ENCODE measurements around the gene PCDHB6.
"Not testable (repeated sequence)": the region's sequence is repeated elsewhere in the genome, so short reads cannot be mapped to it uniquely, and the experiment has no call there.

The PCDHB6 gene

DNA sequence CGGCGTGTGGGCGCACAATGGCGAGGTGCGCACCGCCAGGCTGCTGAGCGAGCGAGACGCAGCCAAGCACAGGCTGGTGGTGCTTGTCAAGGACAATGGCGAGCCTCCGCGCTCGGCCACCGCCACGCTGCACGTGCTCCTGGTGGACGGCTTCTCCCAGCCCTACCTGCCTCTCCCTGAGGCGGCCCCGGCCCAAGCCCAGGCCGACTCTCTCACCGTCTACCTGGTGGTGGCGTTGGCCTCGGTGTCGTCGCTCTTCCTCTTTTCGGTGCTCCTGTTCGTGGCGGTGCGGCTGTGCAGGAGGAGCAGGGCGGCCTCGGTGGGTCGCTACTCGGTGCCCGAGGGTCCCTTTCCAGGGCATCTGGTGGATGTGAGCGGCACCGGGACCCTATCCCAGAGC, 2.2 kb downstream of the PCDHB6 start:
- not testable (repeated sequence) for H3K4me3 ChIP-seq (replicated peaks; ENCODE audit: insufficient read depth, low read length); H3K27ac ChIP-seq (replicated peaks); H3K27me3 ChIP-seq (ENCODE audit: insufficient read depth, poor library complexity, severe bottlenecking); DNase-seq (ENCODE audit: low read depth in 1 of 2, low spot score in 1 of 2)

DNA sequence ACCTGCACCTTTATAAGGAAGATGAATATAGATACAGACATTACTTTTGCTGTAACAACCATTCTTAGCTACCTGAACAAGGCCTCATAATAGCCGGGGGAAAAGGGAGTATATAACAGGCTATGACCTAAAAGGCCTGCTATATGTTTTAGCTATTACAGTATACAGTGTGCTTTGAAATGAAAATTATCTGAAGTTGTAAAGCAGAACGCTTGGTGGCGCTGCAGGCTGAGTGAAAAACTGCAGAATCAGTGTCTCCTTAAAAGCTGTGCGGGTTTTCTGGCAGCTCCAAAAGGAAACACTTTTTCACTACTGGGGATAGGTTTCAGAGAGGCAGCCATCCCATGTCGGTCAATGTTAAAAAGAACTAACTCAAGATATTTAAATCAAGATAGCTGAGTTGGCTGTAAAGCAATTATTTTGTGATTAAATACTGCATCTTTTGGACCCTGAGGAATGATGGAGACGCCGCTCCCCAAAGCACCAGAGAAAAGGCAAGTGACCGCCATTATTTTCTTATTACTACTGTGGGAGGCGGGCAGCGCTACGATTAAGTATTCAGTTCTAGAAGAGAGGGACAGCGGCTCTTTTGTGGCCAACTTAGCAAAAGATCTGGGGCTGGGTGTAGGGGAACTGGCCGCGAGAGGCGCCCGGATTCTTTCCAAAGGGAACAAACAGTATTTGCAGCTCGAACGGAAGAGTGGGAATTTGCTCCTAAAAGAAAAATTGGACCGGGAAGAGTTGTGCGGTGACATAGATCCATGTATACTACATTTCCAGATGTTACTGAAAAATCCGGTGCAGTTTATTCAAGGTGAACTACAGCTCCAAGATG, 5.9 kb downstream of the PCDHB6 start:
- TF ChIP-seq SPI1 (IDR thresholded peaks at IDR 0.05; ENCODE audit: borderline replicate concordance, low read depth) (no peak), POLR2AphosphoS5 (IDR thresholded peaks at IDR 0.05; ENCODE audit: low read depth) (no peak), GABPA (IDR thresholded peaks at IDR 0.05; ENCODE audit: low read depth) (no peak)
- TF ChIP-seq, protein P1, sequence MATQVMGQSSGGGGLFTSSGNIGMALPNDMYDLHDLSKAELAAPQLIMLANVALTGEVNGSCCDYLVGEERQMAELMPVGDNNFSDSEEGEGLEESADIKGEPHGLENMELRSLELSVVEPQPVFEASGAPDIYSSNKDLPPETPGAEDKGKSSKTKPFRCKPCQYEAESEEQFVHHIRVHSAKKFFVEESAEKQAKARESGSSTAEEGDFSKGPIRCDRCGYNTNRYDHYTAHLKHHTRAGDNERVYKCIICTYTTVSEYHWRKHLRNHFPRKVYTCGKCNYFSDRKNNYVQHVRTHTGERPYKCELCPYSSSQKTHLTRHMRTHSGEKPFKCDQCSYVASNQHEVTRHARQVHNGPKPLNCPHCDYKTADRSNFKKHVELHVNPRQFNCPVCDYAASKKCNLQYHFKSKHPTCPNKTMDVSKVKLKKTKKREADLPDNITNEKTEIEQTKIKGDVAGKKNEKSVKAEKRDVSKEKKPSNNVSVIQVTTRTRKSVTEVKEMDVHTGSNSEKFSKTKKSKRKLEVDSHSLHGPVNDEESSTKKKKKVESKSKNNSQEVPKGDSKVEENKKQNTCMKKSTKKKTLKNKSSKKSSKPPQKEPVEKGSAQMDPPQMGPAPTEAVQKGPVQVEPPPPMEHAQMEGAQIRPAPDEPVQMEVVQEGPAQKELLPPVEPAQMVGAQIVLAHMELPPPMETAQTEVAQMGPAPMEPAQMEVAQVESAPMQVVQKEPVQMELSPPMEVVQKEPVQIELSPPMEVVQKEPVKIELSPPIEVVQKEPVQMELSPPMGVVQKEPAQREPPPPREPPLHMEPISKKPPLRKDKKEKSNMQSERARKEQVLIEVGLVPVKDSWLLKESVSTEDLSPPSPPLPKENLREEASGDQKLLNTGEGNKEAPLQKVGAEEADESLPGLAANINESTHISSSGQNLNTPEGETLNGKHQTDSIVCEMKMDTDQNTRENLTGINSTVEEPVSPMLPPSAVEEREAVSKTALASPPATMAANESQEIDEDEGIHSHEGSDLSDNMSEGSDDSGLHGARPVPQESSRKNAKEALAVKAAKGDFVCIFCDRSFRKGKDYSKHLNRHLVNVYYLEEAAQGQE (IDR thresholded peaks at IDR 0.05; ENCODE audit: insufficient replicate concordance, low read depth): no peak
- TF ChIP-seq, protein P2, sequence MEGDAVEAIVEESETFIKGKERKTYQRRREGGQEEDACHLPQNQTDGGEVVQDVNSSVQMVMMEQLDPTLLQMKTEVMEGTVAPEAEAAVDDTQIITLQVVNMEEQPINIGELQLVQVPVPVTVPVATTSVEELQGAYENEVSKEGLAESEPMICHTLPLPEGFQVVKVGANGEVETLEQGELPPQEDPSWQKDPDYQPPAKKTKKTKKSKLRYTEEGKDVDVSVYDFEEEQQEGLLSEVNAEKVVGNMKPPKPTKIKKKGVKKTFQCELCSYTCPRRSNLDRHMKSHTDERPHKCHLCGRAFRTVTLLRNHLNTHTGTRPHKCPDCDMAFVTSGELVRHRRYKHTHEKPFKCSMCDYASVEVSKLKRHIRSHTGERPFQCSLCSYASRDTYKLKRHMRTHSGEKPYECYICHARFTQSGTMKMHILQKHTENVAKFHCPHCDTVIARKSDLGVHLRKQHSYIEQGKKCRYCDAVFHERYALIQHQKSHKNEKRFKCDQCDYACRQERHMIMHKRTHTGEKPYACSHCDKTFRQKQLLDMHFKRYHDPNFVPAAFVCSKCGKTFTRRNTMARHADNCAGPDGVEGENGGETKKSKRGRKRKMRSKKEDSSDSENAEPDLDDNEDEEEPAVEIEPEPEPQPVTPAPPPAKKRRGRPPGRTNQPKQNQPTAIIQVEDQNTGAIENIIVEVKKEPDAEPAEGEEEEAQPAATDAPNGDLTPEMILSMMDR (IDR thresholded peaks at IDR 0.05; ENCODE audit: insufficient read depth, low read length): no peak
- no peak for DNase-seq (ENCODE audit: low read depth in 1 of 2, low spot score in 1 of 2)
- Histone ChIP-seq H3K27ac (replicated peaks) (no peak overlapping the region), H3K4me3 (replicated peaks; ENCODE audit: insufficient read depth, low read length) (no peak overlapping the region), H3K27me3 (ENCODE audit: insufficient read depth, poor library complexity, severe bottlenecking) (no peaks in the 10 kb centered on the region)

DNA sequence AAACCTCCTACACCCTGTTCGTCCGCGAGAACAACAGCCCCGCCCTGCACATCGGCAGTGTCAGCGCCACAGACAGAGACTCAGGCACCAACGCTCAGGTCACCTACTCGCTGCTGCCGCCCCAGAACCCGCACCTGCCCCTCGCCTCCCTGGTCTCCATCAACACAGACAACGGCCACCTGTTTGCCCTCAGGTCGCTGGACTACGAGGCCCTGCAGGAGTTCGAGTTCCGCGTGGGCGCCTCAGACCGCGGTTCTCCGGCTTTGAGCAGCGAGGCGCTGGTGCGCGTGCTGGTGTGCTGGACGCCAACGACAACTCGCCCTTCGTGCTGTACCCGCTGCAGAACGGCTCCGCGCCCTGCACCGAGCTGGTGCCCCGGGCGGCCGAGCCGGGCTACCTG, 7.5 kb downstream of the PCDHB6 start:
- not testable (repeated sequence) for H3K27ac ChIP-seq (replicated peaks); H3K27me3 ChIP-seq (ENCODE audit: insufficient read depth, poor library complexity, severe bottlenecking); DNase-seq (ENCODE audit: low read depth in 1 of 2, low spot score in 1 of 2); H3K4me3 ChIP-seq (replicated peaks; ENCODE audit: insufficient read depth, low read length)

DNA sequence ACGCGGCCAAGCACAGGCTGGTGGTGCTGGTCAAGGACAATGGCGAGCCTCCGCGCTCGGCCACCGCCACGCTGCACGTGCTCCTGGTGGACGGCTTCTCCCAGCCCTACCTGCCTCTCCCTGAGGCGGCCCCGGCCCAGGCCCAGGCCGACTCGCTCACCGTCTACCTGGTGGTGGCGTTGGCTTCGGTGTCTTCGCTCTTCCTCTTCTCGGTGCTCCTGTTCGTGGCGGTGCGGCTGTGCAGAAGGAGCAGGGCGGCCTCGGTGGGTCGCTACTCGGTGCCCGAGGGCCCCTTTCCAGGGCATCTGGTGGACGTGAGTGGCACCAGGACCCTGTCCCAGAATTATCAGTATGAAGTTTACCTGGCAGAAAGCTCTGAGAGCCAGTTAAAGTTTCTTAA, 8.0 kb downstream of the PCDHB6 start:
- not testable (repeated sequence) for H3K27ac ChIP-seq (replicated peaks); H3K27me3 ChIP-seq (ENCODE audit: insufficient read depth, poor library complexity, severe bottlenecking); DNase-seq (ENCODE audit: low read depth in 1 of 2, low spot score in 1 of 2)

DNA sequence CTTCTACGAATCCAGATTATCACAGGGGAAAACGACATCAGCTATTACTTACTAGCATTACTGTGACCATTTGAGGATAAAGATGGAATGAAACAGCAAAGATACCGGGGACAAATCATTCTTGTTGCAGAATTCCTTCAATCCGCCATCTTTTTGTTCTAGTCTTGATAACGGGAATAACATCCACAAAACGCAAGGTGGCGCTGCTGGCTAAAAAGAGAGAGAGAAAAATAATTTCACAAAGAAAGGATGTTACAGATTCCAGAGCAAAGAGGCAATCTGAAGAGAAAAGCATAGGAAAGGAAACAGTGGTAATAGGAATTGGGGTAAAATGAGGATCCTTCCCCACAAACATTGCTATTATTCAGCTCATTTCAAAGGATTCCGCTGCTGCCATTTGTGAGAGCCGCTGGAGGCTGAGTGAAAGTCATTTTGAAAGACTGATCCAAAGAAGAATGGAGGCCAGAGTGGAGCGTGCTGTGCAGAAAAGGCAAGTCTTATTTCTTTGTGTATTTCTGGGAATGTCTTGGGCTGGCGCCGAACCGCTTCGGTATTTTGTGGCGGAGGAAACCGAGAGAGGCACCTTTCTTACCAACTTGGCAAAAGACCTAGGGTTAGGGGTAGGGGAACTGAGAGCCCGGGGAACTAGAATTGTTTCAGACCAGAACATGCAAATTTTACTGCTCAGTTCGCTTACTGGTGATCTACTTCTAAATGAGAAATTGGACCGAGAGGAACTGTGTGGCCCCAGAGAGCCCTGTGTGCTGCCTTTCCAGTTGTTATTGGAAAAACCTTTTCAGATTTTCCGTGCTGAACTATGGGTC, 22.7 kb downstream of the PCDHB6 start, which contains the start of gene PCDHB7:
Gene PCDHB7, plus strand, starts transcription at position 264 of the 824 bp plus-strand sequence. Its CDS starts 192 bp downstream, at position 456.
- no peaks in the 10 kb centered on the region for H3K27me3 ChIP-seq (ENCODE audit: insufficient read depth, poor library complexity, severe bottlenecking)
- TF ChIP-seq, protein P2 (IDR thresholded peaks at IDR 0.05; ENCODE audit: insufficient read depth, low read length): no peak
- TF ChIP-seq POLR2AphosphoS5 (IDR thresholded peaks at IDR 0.05; ENCODE audit: low read depth): no peak
- TF ChIP-seq, protein P1 (IDR thresholded peaks at IDR 0.05; ENCODE audit: insufficient replicate concordance, low read depth): no peak
- no peak for TF ChIP-seq GABPA (IDR thresholded peaks at IDR 0.05; ENCODE audit: low read depth)
- no peak within 1 kb of the TSS for H3K27ac ChIP-seq (replicated peaks)
- H3K4me3 ChIP-seq (replicated peaks; ENCODE audit: insufficient read depth, low read length): no peak within 1 kb of the TSS
- no peak for DNase-seq (ENCODE audit: low read depth in 1 of 2, low spot score in 1 of 2)

More for the DNA sequence above, 8.0 kb downstream of the PCDHB6 start:
- not testable (repeated sequence) for H3K4me3 ChIP-seq (replicated peaks; ENCODE audit: insufficient read depth, low read length)

DNA sequence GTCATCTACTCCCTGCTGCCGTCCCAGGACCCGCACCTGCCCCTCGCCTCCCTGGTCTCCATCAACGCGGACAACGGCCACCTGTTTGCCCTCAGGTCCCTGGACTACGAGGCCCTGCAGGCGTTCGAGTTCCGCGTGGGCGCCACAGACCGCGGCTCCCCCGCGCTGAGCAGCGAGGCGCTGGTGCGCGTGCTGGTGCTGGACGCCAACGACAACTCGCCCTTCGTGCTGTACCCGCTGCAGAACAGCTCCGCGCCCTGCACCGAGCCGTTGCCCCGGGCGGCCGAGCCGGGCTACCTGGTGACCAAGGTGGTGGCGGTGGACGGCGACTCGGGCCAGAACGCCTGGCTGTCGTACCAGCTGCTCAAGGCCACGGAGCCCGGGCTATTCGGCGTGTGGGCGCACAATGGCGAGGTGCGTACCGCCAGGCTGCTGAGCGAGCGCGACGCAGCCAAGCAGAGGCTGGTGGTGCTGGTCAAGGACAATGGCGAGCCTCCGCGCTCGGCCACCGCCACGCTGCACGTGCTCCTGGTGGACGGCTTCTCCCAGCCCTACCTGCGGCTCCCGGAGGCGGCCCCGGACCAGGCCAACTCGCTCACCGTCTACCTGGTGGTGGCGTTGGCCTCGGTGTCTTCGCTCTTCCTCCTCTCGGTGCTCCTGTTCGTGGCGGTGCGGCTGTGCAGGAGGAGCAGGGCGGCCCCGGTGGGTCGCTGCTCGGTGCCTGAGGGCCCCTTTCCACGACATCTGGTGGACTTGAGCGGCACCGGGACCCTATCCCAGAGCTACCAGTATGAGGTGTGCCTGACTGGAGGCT, 24.6 kb downstream of the PCDHB6 start:
- not testable (repeated sequence) for H3K27ac ChIP-seq (replicated peaks); H3K4me3 ChIP-seq (replicated peaks; ENCODE audit: insufficient read depth, low read length); H3K27me3 ChIP-seq (ENCODE audit: insufficient read depth, poor library complexity, severe bottlenecking); DNase-seq (ENCODE audit: low read depth in 1 of 2, low spot score in 1 of 2)
